Stimulated activated CD8-positive, alpha-beta memory T cell treated with anti-CD3 and anti-CD28 coated beads, Interleukin-7, amount 100 ng/mL, for 1 hour (primary cell): ENCODE measurements around the gene GNG14.
A peak's percentile ranks its signal among the peaks of the same experiment; 100 is the strongest.
"Not testable (repeated sequence)": the region's sequence is repeated elsewhere in the genome, so short reads cannot be mapped to it uniquely, and the experiment has no call there.

Experiments used
- DNase-seq, 2 donors: peaks; one replicate each; pipeline ENCODE4 v3.0.0-alpha.2; 2020; ENCODE audit warnings: low read depth in 2 of 2

GNG14 gene

GRCh38 chr19:12696366-12697335 lies 8.9 kb downstream of the GNG14 start, which contains the start of gene FBXW9:
Gene FBXW9 (minus strand): TSS chr19:12696631. CDS start chr19:12696581, 50 bp downstream.
- peak; percentile 99 for DNase-seq

- DNase-seq, result not testable (repeated sequence)
Observed at GRCh38 chr19:12697425-12697824, 9.6 kb downstream of the GNG14 start.

GRCh38 chr19:12698138-12698537 lies 10.3 kb downstream of the GNG14 start:
- DNase-seq, result no peak

GRCh38 chr19:12701596-12702282 lies 13.9 kb downstream of the GNG14 start:
- no peak for DNase-seq

- no peak for DNase-seq
Observed at GRCh38 chr19:12703046-12703445, 15.2 kb downstream of the GNG14 start.

GRCh38 chr19:12705169-12705568 lies 17.4 kb downstream of the GNG14 start:
- DNase-seq, result no peak

- DNase-seq, result no peak
Observed at GRCh38 chr19:12705654-12706331, 18.0 kb downstream of the GNG14 start.

- no peak for DNase-seq
Observed at GRCh38 chr19:12706332-12706718, 18.5 kb downstream of the GNG14 start.

GRCh38 chr19:12708641-12709040 lies 20.8 kb downstream of the GNG14 start:
- DNase-seq, result no peak

- no peak for DNase-seq
Observed at GRCh38 chr19:12711187-12711586, 23.4 kb downstream of the GNG14 start.

GRCh38 chr19:12712077-12712476 lies 24.3 kb downstream of the GNG14 start:
- not testable (repeated sequence) for DNase-seq

GRCh38 chr19:12713304-12713703 lies 25.5 kb downstream of the GNG14 start:
- DNase-seq, result not testable (repeated sequence)

- DNase-seq, result no peak
Observed at GRCh38 chr19:12715102-12715501, 27.3 kb downstream of the GNG14 start.

GRCh38 chr19:12715929-12716328 lies 28.1 kb downstream of the GNG14 start:
- no peak for DNase-seq

GRCh38 chr19:12720296-12720695 lies 32.5 kb downstream of the GNG14 start:
- DNase-seq, result no peak

- no peak for DNase-seq
Observed at GRCh38 chr19:12720851-12721655, 33.3 kb downstream of the GNG14 start.

- DNase-seq, result no peak
Observed at GRCh38 chr19:12721656-12722565, 34.1 kb downstream of the GNG14 start.

GRCh38 chr19:12722566-12723380 lies 35.0 kb downstream of the GNG14 start:
- DNase-seq, result peak; percentile 80 to 84

- no peak for DNase-seq
Observed at GRCh38 chr19:12723381-12723640, 35.5 kb downstream of the GNG14 start.
